SU-DHL-6 (cell line): ENCODE results near the gene BDNF.

Source experiments
- CTCF ChIP-seq: fragments of 200-600 bp; sonication (generic); IDR thresholded peaks from one replicate; pipeline ENCODE4 v1.5.1; 2017; ENCODE audit warnings: antibody characterized with exemption, mild to moderate bottlenecking, low read length, moderate library complexity; ENCODE audit not compliant: insufficient read depth, poor library complexity, severe bottlenecking
- EZH2phosphoT487 ChIP-seq: fragments of 200-600 bp; sonication (generic), shearing (Covaris generic); conservative IDR thresholded peaks from 2 replicates; pipeline ENCODE4 v1.6.1; 2018; ENCODE audit warnings: mild to moderate bottlenecking, antibody characterized with exemption, low read length, moderate library complexity, mixed read lengths

- TF ChIP-seq CTCF (no peak), EZH2phosphoT487 (no peak)
These were observed 4.1 kb downstream of the BDNF start for GRCh38 chr11:27696115-27696514.
